ENCODE data around the gene RAB34.

- TF ChIP-seq, protein P1, sequence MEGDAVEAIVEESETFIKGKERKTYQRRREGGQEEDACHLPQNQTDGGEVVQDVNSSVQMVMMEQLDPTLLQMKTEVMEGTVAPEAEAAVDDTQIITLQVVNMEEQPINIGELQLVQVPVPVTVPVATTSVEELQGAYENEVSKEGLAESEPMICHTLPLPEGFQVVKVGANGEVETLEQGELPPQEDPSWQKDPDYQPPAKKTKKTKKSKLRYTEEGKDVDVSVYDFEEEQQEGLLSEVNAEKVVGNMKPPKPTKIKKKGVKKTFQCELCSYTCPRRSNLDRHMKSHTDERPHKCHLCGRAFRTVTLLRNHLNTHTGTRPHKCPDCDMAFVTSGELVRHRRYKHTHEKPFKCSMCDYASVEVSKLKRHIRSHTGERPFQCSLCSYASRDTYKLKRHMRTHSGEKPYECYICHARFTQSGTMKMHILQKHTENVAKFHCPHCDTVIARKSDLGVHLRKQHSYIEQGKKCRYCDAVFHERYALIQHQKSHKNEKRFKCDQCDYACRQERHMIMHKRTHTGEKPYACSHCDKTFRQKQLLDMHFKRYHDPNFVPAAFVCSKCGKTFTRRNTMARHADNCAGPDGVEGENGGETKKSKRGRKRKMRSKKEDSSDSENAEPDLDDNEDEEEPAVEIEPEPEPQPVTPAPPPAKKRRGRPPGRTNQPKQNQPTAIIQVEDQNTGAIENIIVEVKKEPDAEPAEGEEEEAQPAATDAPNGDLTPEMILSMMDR (IDR thresholded peaks at IDR 0.05; ENCODE audit: low read depth, low read length, poor library complexity, severe bottlenecking), result no peak
- no peak for TF ChIP-seq EZH2phosphoT487 (IDR thresholded peaks at IDR 0.05; ENCODE audit: borderline replicate concordance, low read length)
Observed at GRCh38 chr17:28707339-28707720, 10.3 kb downstream of the RAB34 start.
